MCF 10A (cell line): ENCODE data around the gene HACD3. TPM values are rescaled to one million over a fixed set of nuclear protein-coding genes. Genes with fewer than 3 reads are reported as not detected.

ENCODE experiments used
- BruUV-seq: library from RNA; stranded (reverse); fragments of 400-500 nt; replicated peaks from 2 replicates; lab custom pipeline; 2021; lab: Mats Ljungman, UMichigan
- CTCF ChIA-PET: fragments of 300-600 bp; sonication (Branson Sonifier 250); formaldehyde crosslinking; extraction: SDS; loops from one replicate; lab custom pipeline; 2021; ENCODE audit warnings: antibody characterized with exemption, inconsistent platforms; lab: Yijun Ruan, JAX
- POLR2A ChIA-PET: fragments of 300-600, 350-650 bp; sonication (Branson Sonifier 250); formaldehyde crosslinking; extraction: SDS; loops from one replicate; lab custom pipeline; 2020; ENCODE audit warnings: antibody characterized with exemption, inconsistent platforms; lab: Yijun Ruan, JAX
- DNase-seq: peaks from one replicate; pipeline ENCODE4 v3.0.0-alpha.2; 2018; ENCODE audit not compliant: unreplicated experiment
- H3K27ac Mint-ChIP-seq: one replicate; pipeline ENCODE4 v1.8.0; 2022; ENCODE audit warnings: mild to moderate bottlenecking, low read depth, mixed read lengths; ENCODE audit not compliant: unreplicated experiment
- H3K27me3 Mint-ChIP-seq: one replicate; pipeline ENCODE4 v1.8.0; 2022; ENCODE audit warnings: mixed read lengths; ENCODE audit not compliant: insufficient read depth, unreplicated experiment
- H3K36me3 Mint-ChIP-seq: one replicate; pipeline ENCODE4 v1.8.0; 2022; ENCODE audit warnings: mild to moderate bottlenecking, moderate library complexity, mixed read lengths; ENCODE audit not compliant: insufficient read depth, unreplicated experiment
- H3K4me1 Mint-ChIP-seq: one replicate; pipeline ENCODE4 v1.8.0; 2022; ENCODE audit warnings: mixed read lengths; ENCODE audit not compliant: insufficient read depth, unreplicated experiment
- H3K4me3 Mint-ChIP-seq: one replicate; pipeline ENCODE4 v1.8.0; 2022; ENCODE audit warnings: mild to moderate bottlenecking, moderate library complexity, mixed read lengths; ENCODE audit not compliant: unreplicated experiment
- H3K9me3 Mint-ChIP-seq: one replicate; pipeline ENCODE4 v1.8.0; 2022; ENCODE audit warnings: mixed read lengths; ENCODE audit not compliant: unreplicated experiment
- CTCF ChIP-seq: fragments of 200-600 bp; IDR thresholded peaks from one replicate; pipeline ENCODE4 v1.8.0; 2022; ENCODE audit warnings: antibody characterized with exemption, mild to moderate bottlenecking; ENCODE audit not compliant: unreplicated experiment
- intact Hi-C: fragments of 100-400 bp; cut with micrococcal nuclease; formaldehyde crosslinking; loops from 2 replicates; pipeline ENCODE4 v1.14.1; 2022
- total RNA-seq: library from RNA; stranded (reverse); gene quantifications from 2 replicates; pipeline ENCODE4 v1.2.3, GENCODE V29; 2022

The HACD3 gene
- total RNA-seq, 1 experiment from 2014 or later, result 31.4 TPM

GRCh38 chr15:65603559-65603958 is 73.3 kb downstream of the HACD3 start:
- H3K36me3 Mint-ChIP-seq, result peaks cover 51% of the 10 kb centered on the region
- no peak for DNase-seq
- H3K27ac Mint-ChIP-seq, result peak overlapping the region; percentile 67
- no peaks in the 10 kb centered on the region for H3K4me1 Mint-ChIP-seq
- BruUV-seq, result no TSS peak
- H3K9me3 Mint-ChIP-seq, result no peaks in the 10 kb centered on the region
- POLR2A ChIA-PET, result interaction anchor here (1.1 to 2.0 kb wide), 2 partner anchors 13 to 74 kb away, joined by 3 to 9 read pairs; no protein-coding TSS in a partner anchor
- no peak overlapping the region for H3K4me3 Mint-ChIP-seq
- H3K27me3 Mint-ChIP-seq, result no peaks in the 10 kb centered on the region
- intact Hi-C loops, result no loop called here
- CTCF ChIA-PET, result interaction anchor here (0.5 kb wide), 1 partner anchor 252 kb away, joined by 3 read pairs; no protein-coding TSS in a partner anchor
- TF ChIP-seq CTCF, result no peak

GRCh38 chr15:65610871-65611718 is 80.8 kb downstream of the HACD3 start, which contains the start of gene INTS14:
TSS of gene INTS14 (minus strand) at chr15:65611131. CDS start at chr15:65607380, 3,751 bp downstream.
- Mint-ChIP-seq H3K27me3 (no peaks in the 10 kb centered on the region), H3K9me3 (no peaks in the 10 kb centered on the region), H3K27ac (peak within 1 kb of the TSS; percentile 96), H3K4me3 (peak within 1 kb of the TSS; percentile 89), H3K4me1 (peaks cover 15% of the 10 kb centered on the region), H3K36me3 (peaks cover 5% of the 10 kb centered on the region)
- CTCF ChIA-PET, result interaction anchor here (0.6 to 1.8 kb wide), 13 partner anchors 8 to 258 kb away, joined by 3 to 5 read pairs (median 3); partner anchors contain the start of gene SLC24A1
- intact Hi-C loops, result loop anchor here (1.0 kb wide), 1 partner anchor 258 kb away; the partner anchor contains the start of gene RAB11A
- BruUV-seq, result no TSS peak
- DNase-seq, result peak; percentile 96
- TF ChIP-seq CTCF, result peak; percentile 39
- POLR2A ChIA-PET, result interaction anchor here (0.6 to 4.2 kb wide), 44 partner anchors 9 to 1093 kb away, joined by 3 to 51 read pairs (median 4); partner anchors contain the start of genes CLPX, DENND4A, DPP8 and HACD3

- peaks cover 15% of the 10 kb centered on the region for H3K4me1 Mint-ChIP-seq
- H3K27ac Mint-ChIP-seq, result peak overlapping the region; percentile 96
- intact Hi-C loops, result loop anchor here (1.0 kb wide), 1 partner anchor 257 kb away; the partner anchor contains the start of gene RAB11A
- no peak for DNase-seq
- ChIA-PET POLR2A (interaction anchor here (0.8 to 4.2 kb wide), 12 partner anchors 10 to 258 kb away, joined by 3 to 51 read pairs (median 8); partner anchors contain the start of genes DENND4A, DPP8 and RAB11A), CTCF (interaction anchor here (0.6 to 1.8 kb wide), 11 partner anchors 10 to 258 kb away, joined by 3 to 5 read pairs (median 4); partner anchors contain the start of gene SLC24A1)
- no peaks in the 10 kb centered on the region for H3K27me3 Mint-ChIP-seq
- peaks cover 3% of the 10 kb centered on the region for H3K36me3 Mint-ChIP-seq
- peak overlapping the region; percentile 89 for H3K4me3 Mint-ChIP-seq
- no peak for TF ChIP-seq CTCF
- no TSS peak for BruUV-seq
- no peaks in the 10 kb centered on the region for H3K9me3 Mint-ChIP-seq
Observed at GRCh38 chr15:65611888-65612615, 81.8 kb downstream of the HACD3 start.
